Smooth muscle cell (in vitro differentiated cells): ENCODE measurements around the gene PHLDB1. TPM values are rescaled to one million over a fixed set of nuclear protein-coding genes. Genes with fewer than 3 reads are reported as not detected.
"Not testable (repeated sequence)": the region's sequence is repeated elsewhere in the genome, so short reads cannot be mapped to it uniquely, and the experiment has no call there.

Experiments used
- DNase-seq: peaks from one replicate; lab custom pipeline; 2025; ENCODE audit not compliant: unreplicated experiment; lab: John Stamatoyannopoulos, UW
- H2AFZ ChIP-seq: fragments of 200-600 bp; sonication (generic); 2 replicates; pipeline ENCODE4 v1.6.0; 2016; ENCODE audit warnings: antibody characterized with exemption, low read depth, mild to moderate bottlenecking
- H3F3A ChIP-seq: fragments of 200-600 bp; sonication (generic); 2 replicates; pipeline ENCODE4 v1.6.0; 2017; ENCODE audit warnings: antibody characterized with exemption, low read depth
- H3K27ac ChIP-seq: fragments of 200-600 bp; sonication (generic); 2 replicates; pipeline ENCODE4 v1.5.1; 2016; ENCODE audit warnings: low read depth, mild to moderate bottlenecking
- H3K27me3 ChIP-seq: fragments of 200-600 bp; sonication (generic); 2 replicates; pipeline ENCODE4 v1.6.1; 2016; ENCODE audit warnings: low read depth, mild to moderate bottlenecking
- H3K36me3 ChIP-seq: fragments of 200-600 bp; sonication (generic); 2 replicates; pipeline ENCODE4 v1.5.1; 2016; ENCODE audit warnings: low read depth
- H3K4me1 ChIP-seq: fragments of 200-600 bp; sonication (generic); 2 replicates; pipeline ENCODE4 v1.5.1; 2016; ENCODE audit warnings: low read depth
- H3K4me2 ChIP-seq: fragments of 200-600 bp; sonication (generic); 2 replicates; pipeline ENCODE4 v1.6.0; 2016; ENCODE audit warnings: mild to moderate bottlenecking
- H3K4me3 ChIP-seq: fragments of 200-600 bp; sonication (generic); 2 replicates; pipeline ENCODE4 v1.5.1; 2016; ENCODE audit warnings: mild to moderate bottlenecking
- H3K79me2 ChIP-seq: fragments of 200-600 bp; sonication (generic); 2 replicates; pipeline ENCODE4 v1.6.0; 2016; ENCODE audit warnings: low read depth, mild to moderate bottlenecking
- H3K9ac ChIP-seq: fragments of 200-600 bp; sonication (generic); 2 replicates; pipeline ENCODE4 v1.6.0; 2016; ENCODE audit warnings: low read depth
- H3K9me3 ChIP-seq: fragments of 200-600 bp; sonication (generic); replicated peaks from 2 replicates; pipeline ENCODE4 v1.5.1; 2016; ENCODE audit warnings: low read depth
- H4K20me1 ChIP-seq: fragments of 200-600 bp; sonication (generic); 2 replicates; pipeline ENCODE4 v1.6.0; 2016; ENCODE audit warnings: low read depth
- WGBS: methylation state at CpG from one replicate; pipeline ENCODE4 v1.1.7; 2016; ENCODE audit warnings: low lambda C conversion rate; 5-methylcytosine and 5-hydroxymethylcytosine counted together
- polyA plus RNA-seq: library from polyadenylated mRNA; unstranded; fragments of >200 nt; fragmentation: Nextera tagmentation; extraction: Ambion mirVana; gene quantifications from 2 replicates; pipeline ENCODE4 v1.2.1, GENCODE V29; 2016
- total RNA-seq: library from RNA; depleted of rRNA; stranded (reverse); fragments of >200 nt; gene quantifications from 2 replicates; pipeline ENCODE4 v1.2.3, GENCODE V29; 2014
- TF ChIP-seq, protein P1 (sequence below): fragments of 200-600 bp; sonication (generic); IDR thresholded peaks from 2 replicates; pipeline ENCODE4 v1.5.1; 2017; ENCODE audit warnings: borderline replicate concordance, mild to moderate bottlenecking, antibody characterized with exemption; ENCODE audit not compliant: insufficient read depth, poor library complexity, severe bottlenecking

The PHLDB1 gene
- total and polyA plus RNA-seq, 2 experiments from 2014 or later = 86.0 to 89.0 TPM

DNA sequence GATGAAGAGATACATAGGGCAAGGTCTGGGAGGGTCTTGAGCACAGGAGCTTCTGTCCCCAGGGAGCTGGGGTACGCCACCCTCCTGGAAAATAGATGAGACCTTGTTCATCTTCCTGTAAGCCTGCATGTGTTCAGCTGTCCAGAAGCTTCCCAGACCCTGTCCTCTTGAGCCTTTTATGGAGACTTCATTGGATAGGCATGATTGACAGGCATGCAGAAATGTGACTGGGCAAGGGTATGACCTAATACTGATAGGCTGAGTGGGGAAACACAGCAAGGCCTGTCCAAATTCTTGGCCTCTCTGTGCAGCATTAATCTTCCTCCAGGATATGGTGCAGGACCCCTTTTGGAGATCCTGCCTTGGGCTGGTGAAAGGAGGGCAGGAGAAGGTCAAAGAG lies 19.5 kb upstream of the PHLDB1 start:
- peaks cover 68% of the 10 kb centered on the region for H3K79me2 ChIP-seq
- H4K20me1 ChIP-seq = peaks cover 100% of the 10 kb centered on the region
- WGBS = 89% methylated on average over 1 of the region's 1 CpG

DNA sequence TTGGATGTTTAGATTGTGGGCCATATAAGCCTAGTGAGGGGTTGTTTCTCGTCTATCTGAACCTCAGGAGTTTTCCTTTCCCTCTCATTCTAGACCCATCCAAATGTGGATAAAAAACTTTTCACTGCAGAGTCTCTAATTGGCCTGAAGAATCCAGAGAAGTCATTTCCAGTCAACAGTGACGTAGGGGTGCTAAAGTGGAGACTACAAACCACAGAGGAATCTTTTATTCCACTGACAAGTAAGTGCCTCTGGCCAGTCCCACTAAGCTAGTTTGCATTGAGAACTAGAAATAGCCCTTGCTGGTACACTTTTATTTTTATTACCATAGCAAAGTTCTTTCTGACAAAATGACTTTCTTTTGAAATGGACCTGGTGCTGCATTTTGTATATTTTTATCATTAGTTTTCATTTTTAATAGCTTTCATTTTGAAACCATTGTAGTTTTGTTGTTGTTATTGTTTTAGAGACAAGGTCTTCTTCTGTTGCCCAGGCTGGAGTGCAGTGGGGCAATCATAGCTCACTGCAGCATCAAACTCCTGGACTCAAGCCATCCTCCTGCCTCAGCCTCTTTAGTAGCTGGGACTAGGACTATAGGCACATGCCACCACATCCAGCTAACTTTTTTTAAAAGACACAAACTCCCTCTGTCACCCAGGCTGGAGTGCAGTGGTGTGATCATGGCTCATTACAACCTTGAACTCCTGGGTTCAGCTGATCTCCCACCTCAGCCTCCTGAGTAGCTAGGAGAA lies 14.6 kb upstream of the PHLDB1 start:
- no peaks in the 10 kb centered on the region for H3K9me3 ChIP-seq
- no peak for DNase-seq
- no peak overlapping the region for H3K9ac ChIP-seq
- H3F3A ChIP-seq = peaks cover 19% of the 10 kb centered on the region
- 79% methylated on average over 2 of the region's 2 CpGs for WGBS
- H4K20me1 ChIP-seq = peaks cover 100% of the 10 kb centered on the region
- TF ChIP-seq, protein P1, sequence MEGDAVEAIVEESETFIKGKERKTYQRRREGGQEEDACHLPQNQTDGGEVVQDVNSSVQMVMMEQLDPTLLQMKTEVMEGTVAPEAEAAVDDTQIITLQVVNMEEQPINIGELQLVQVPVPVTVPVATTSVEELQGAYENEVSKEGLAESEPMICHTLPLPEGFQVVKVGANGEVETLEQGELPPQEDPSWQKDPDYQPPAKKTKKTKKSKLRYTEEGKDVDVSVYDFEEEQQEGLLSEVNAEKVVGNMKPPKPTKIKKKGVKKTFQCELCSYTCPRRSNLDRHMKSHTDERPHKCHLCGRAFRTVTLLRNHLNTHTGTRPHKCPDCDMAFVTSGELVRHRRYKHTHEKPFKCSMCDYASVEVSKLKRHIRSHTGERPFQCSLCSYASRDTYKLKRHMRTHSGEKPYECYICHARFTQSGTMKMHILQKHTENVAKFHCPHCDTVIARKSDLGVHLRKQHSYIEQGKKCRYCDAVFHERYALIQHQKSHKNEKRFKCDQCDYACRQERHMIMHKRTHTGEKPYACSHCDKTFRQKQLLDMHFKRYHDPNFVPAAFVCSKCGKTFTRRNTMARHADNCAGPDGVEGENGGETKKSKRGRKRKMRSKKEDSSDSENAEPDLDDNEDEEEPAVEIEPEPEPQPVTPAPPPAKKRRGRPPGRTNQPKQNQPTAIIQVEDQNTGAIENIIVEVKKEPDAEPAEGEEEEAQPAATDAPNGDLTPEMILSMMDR = no peak
- peak overlapping the region; percentile 50 for H3K27ac ChIP-seq
- peaks cover 65% of the 10 kb centered on the region for H3K79me2 ChIP-seq
- no peak overlapping the region for H3K4me2 ChIP-seq
- no peak overlapping the region for H2AFZ ChIP-seq
- no peak overlapping the region for H3K4me3 ChIP-seq
- H3K4me1 ChIP-seq = no peaks in the 10 kb centered on the region
- no peaks in the 10 kb centered on the region for H3K27me3 ChIP-seq
- peaks cover 31% of the 10 kb centered on the region for H3K36me3 ChIP-seq

More for the DNA sequence above, 19.5 kb upstream of the PHLDB1 start:
- TF ChIP-seq, protein P1 = no peak
- Histone ChIP-seq H3K27ac (no peak overlapping the region), H3K27me3 (no peaks in the 10 kb centered on the region), H3K36me3 (peaks cover 40% of the 10 kb centered on the region), H2AFZ (no peak overlapping the region), H3K4me2 (no peak overlapping the region), H3K4me1 (no peaks in the 10 kb centered on the region), H3K9me3 (no peaks in the 10 kb centered on the region), H3F3A (peaks cover 3% of the 10 kb centered on the region), H3K4me3 (no peak overlapping the region), H3K9ac (no peak overlapping the region)
- no peak for DNase-seq

DNA sequence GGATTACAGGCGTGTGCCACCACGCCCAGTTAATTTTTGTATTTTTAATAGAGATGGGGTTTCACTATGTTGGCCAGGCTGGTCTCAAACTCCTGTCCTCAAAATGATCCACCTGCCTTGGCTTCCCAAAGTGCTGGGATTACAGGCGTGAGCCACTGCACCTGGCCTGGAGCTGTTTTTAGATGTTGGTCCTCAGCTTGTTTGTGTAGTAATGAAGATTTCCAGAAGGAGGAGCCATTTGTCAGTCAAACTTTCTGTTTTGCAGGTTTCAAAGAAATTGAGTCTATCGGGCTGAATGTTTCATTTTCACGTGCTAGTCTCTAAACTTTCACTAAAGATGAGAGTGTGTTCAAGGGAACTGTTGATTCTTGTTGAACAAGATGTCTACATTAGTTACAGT lies 12.4 kb upstream of the PHLDB1 start:
- TF ChIP-seq, protein P1 = peak; percentile 45
- not testable (repeated sequence) for H3K4me1 ChIP-seq, H3K27me3 ChIP-seq, H3K9me3 ChIP-seq, DNase-seq, H3K9ac ChIP-seq, H3K4me2 ChIP-seq, H2AFZ ChIP-seq, H3K4me3 ChIP-seq, H3K27ac ChIP-seq
- peaks cover 39% of the 10 kb centered on the region for H3K36me3 ChIP-seq
- H3K79me2 ChIP-seq = peaks cover 58% of the 10 kb centered on the region
- H3F3A ChIP-seq = peaks cover 35% of the 10 kb centered on the region
- H4K20me1 ChIP-seq = peaks cover 99% of the 10 kb centered on the region
- WGBS = 75% methylated on average over 5 of the region's 5 CpGs
